K562 (cell line): ENCODE results near the gene MYCBP2. TPM values are rescaled to one million over a fixed set of nuclear protein-coding genes. Genes with fewer than 3 reads are reported as not detected.

Experiments used
- BRF2 ChIP-seq: IDR thresholded peaks from 3 replicates; pipeline ENCODE4 v1.6.1; 2011; ENCODE audit warnings: borderline replicate concordance, mild to moderate bottlenecking; ENCODE audit not compliant: insufficient read length, insufficient read depth
- CGGBP1 ChIP-seq: fragments of 250-450 bp; sonication (Bioruptor Pico); IDR thresholded peaks from 2 replicates; pipeline ENCODE4 v1.9.0; 2021; ENCODE audit warnings: mild to moderate bottlenecking
- DNMT1 ChIP-seq: fragments of 450-650 bp; IDR thresholded peaks from 2 replicates; pipeline ENCODE4 v1.6.1; 2016; ENCODE audit warnings: antibody characterized with exemption, mild to moderate bottlenecking
- EZH2 ChIP-seq: IDR thresholded peaks from 2 replicates; pipeline ENCODE4 v1.6.1; 2012; ENCODE audit warnings: low read depth, mild to moderate bottlenecking, inconsistent platforms, low read length, borderline replicate concordance
- GATA2 ChIP-seq: sonication (generic); formaldehyde crosslinking; IDR thresholded peaks from 2 replicates; pipeline ENCODE4 v1.4.0; 2020; ENCODE audit warnings: mild to moderate bottlenecking, missing genetic modification reagents
- HDAC6 ChIP-seq: IDR thresholded peaks from 2 replicates; pipeline ENCODE4 v1.6.1; 2012; ENCODE audit warnings: low read depth, mild to moderate bottlenecking, control low read depth, inconsistent platforms, low read length, moderate library complexity
- MTA3 ChIP-seq: fragments of 450-650 bp; formaldehyde crosslinking; IDR thresholded peaks from 2 replicates; pipeline ENCODE4 v1.6.1; 2017; ENCODE audit warnings: mild to moderate bottlenecking, borderline replicate concordance
- NFIX ChIP-seq: fragments of 250-450 bp; sonication (Bioruptor Pico); IDR thresholded peaks from 2 replicates; pipeline ENCODE4 v1.4.0; 2020; ENCODE audit warnings: low read depth, mild to moderate bottlenecking, moderate library complexity
- NR2C2 ChIP-seq, 2 experiments: fragments of 200-800 bp in 1 of 2; sonication (Bioruptor generic) in 1 of 2; sonication (generic) in 1 of 2; formaldehyde crosslinking in 1 of 2; IDR thresholded peaks; 2 replicates each; pipeline versions ENCODE4 v1.6.1 to v1.8.0; 2016 to 2022; ENCODE audit warnings: mild to moderate bottlenecking in 1 of 2, missing compliant biosample characterization in 1 of 2, missing genetic modification characterization in 1 of 2, missing genetic modification reagents in 1 of 2
- NUFIP1 ChIP-seq: fragments of 450-650 bp; IDR thresholded peaks from 2 replicates; pipeline ENCODE4 v1.6.1; 2018; ENCODE audit not compliant: partially characterized antibody
- PCBP2 ChIP-seq: fragments of 200-400 bp; formaldehyde crosslinking; IDR thresholded peaks from 2 replicates; pipeline ENCODE4 v1.6.1; 2018; ENCODE audit warnings: low read length, low read depth, mild to moderate bottlenecking, moderate library complexity; ENCODE audit not compliant: poor library complexity, severe bottlenecking
- SMAD3 ChIP-seq: fragments of 450-650 bp; formaldehyde crosslinking; conservative IDR thresholded peaks from 2 replicates; pipeline ENCODE4 v1.4.0; 2020; ENCODE audit warnings: mild to moderate bottlenecking
- ZNF143 ChIP-seq: sonication (generic); formaldehyde crosslinking; IDR thresholded peaks from 2 replicates; pipeline ENCODE4 v1.9.0; 2022; ENCODE audit warnings: mild to moderate bottlenecking, missing genetic modification reagents
- ZNF197 ChIP-seq: fragments of 200-800 bp; sonication (Bioruptor generic); IDR thresholded peaks from 2 replicates; pipeline ENCODE4 v1.6.1; 2016; ENCODE audit warnings: low read depth, missing genetic modification characterization, missing compliant biosample characterization
- ZNF239 ChIP-seq: fragments of 250-450 bp; sonication (Bioruptor Pico); IDR thresholded peaks from 2 replicates; pipeline ENCODE4 v1.4.0; 2020; ENCODE audit warnings: mild to moderate bottlenecking
- ZNF778 ChIP-seq: fragments of 450-650 bp; formaldehyde crosslinking; IDR thresholded peaks from 2 replicates; pipeline ENCODE4 v1.4.0; 2020; ENCODE audit warnings: mild to moderate bottlenecking, moderate library complexity
- polyA plus RNA-seq, 8 experiments: library from polyadenylated mRNA; depleted of rRNA in 4 of 8; stranded (reverse) in 5 of 8; unstranded in 3 of 8; fragments of >200 nt; fragmentation: Nextera tagmentation in 2 of 8; fragmentation: Illumina TruSeq in 1 of 8; extraction: Ambion mirVana in 2 of 8; extraction: Trizol in 1 of 8; gene quantifications; 2 replicates each; pipeline versions ENCODE4 v1.2.1 to v1.2.3, GENCODE V29; 2011 to 2014; ENCODE audit warnings: inconsistent platforms in 1 of 8, missing spikeins in 1 of 8
- total RNA-seq, 7 experiments: library from RNA; depleted of rRNA in 6 of 7; stranded (reverse); fragments of >200 nt in 6 of 7; fragmentation: Illumina TruSeq in 2 of 7; extraction: Trizol in 2 of 7; gene quantifications; 2 replicates each; pipeline versions ENCODE4 v1.2.1 to v1.2.3, GENCODE V29; 2011 to 2021; ENCODE audit warnings: low replicate concordance in 1 of 7
- TF ChIP-seq, protein P1 (sequence below): fragments of 200-400 bp; formaldehyde crosslinking; IDR thresholded peaks from 2 replicates; pipeline ENCODE4 v1.6.1; 2017; ENCODE audit warnings: mild to moderate bottlenecking, low read depth, low read length, moderate library complexity
- TF ChIP-seq, protein P2 (sequence below): fragments of 250-450 bp; sonication (Bioruptor Pico); IDR thresholded peaks from 2 replicates; pipeline ENCODE4 v1.4.0; 2020

The MYCBP2 gene
- total and polyA plus RNA-seq, 9 of the 15 experiments (the other 6 are each of a cell fraction or from before 2014, with no cell fraction given) = 13.2 to 47.2 (median 28.9) TPM

GRCh38 chr13:77329133-77329910 lies 2.4 kb upstream of the MYCBP2 start (continued):
- TF ChIP-seq, protein P1, sequence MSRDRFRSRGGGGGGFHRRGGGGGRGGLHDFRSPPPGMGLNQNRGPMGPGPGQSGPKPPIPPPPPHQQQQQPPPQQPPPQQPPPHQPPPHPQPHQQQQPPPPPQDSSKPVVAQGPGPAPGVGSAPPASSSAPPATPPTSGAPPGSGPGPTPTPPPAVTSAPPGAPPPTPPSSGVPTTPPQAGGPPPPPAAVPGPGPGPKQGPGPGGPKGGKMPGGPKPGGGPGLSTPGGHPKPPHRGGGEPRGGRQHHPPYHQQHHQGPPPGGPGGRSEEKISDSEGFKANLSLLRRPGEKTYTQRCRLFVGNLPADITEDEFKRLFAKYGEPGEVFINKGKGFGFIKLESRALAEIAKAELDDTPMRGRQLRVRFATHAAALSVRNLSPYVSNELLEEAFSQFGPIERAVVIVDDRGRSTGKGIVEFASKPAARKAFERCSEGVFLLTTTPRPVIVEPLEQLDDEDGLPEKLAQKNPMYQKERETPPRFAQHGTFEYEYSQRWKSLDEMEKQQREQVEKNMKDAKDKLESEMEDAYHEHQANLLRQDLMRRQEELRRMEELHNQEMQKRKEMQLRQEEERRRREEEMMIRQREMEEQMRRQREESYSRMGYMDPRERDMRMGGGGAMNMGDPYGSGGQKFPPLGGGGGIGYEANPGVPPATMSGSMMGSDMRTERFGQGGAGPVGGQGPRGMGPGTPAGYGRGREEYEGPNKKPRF = no peak
- no peak for TF ChIP-seq NR2C2 (CRISPR knock-in tag; IDR thresholded peaks at IDR 0.05)
- no peak for TF ChIP-seq NR2C2 (tag; IDR thresholded peaks at IDR 0.05)
- TF ChIP-seq ZNF143 (CRISPR knock-in tag) = no peak
- TF ChIP-seq BRF2 = no peak
- no peak for TF ChIP-seq DNMT1
- no peak for TF ChIP-seq SMAD3 (CRISPR knock-in tag)
- TF ChIP-seq ZNF197 = no peak
- no peak for TF ChIP-seq HDAC6
- TF ChIP-seq, protein P2, sequence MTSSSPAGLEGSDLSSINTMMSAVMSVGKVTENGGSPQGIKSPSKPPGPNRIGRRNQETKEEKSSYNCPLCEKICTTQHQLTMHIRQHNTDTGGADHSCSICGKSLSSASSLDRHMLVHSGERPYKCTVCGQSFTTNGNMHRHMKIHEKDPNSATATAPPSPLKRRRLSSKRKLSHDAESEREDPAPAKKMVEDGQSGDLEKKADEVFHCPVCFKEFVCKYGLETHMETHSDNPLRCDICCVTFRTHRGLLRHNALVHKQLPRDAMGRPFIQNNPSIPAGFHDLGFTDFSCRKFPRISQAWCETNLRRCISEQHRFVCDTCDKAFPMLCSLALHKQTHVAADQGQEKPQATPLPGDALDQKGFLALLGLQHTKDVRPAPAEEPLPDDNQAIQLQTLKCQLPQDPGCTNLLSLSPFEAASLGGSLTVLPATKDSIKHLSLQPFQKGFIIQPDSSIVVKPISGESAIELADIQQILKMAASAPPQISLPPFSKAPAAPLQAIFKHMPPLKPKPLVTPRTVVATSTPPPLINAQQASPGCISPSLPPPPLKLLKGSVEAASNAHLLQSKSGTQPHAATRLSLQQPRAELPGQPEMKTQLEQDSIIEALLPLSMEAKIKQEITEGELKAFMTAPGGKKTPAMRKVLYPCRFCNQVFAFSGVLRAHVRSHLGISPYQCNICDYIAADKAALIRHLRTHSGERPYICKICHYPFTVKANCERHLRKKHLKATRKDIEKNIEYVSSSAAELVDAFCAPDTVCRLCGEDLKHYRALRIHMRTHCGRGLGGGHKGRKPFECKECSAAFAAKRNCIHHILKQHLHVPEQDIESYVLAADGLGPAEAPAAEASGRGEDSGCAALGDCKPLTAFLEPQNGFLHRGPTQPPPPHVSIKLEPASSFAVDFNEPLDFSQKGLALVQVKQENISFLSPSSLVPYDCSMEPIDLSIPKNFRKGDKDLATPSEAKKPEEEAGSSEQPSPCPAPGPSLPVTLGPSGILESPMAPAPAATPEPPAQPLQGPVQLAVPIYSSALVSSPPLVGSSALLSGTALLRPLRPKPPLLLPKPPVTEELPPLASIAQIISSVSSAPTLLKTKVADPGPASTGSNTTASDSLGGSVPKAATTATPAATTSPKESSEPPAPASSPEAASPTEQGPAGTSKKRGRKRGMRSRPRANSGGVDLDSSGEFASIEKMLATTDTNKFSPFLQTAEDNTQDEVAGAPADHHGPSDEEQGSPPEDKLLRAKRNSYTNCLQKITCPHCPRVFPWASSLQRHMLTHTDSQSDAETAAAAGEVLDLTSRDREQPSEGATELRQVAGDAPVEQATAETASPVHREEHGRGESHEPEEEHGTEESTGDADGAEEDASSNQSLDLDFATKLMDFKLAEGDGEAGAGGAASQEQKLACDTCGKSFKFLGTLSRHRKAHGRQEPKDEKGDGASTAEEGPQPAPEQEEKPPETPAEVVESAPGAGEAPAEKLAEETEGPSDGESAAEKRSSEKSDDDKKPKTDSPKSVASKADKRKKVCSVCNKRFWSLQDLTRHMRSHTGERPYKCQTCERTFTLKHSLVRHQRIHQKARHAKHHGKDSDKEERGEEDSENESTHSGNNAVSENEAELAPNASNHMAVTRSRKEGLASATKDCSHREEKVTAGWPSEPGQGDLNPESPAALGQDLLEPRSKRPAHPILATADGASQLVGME (CRISPR knock-in tag) = no peak
- TF ChIP-seq PCBP2 = no peak
- TF ChIP-seq EZH2 = no peak
- TF ChIP-seq CGGBP1 (CRISPR knock-in tag) = no peak
- no peak for TF ChIP-seq ZNF778
- TF ChIP-seq ZNF239 (CRISPR knock-in tag) = no peak
- no peak for TF ChIP-seq GATA2 (CRISPR knock-in tag)
- no peak; the same call in 1 of the 2 replicates for TF ChIP-seq MTA3
- TF ChIP-seq NFIX (CRISPR knock-in tag) = no peak
- TF ChIP-seq NUFIP1 = no peak
